ENCODE measurements around the gene ATP12A.

Gene ATP12A

DNA sequence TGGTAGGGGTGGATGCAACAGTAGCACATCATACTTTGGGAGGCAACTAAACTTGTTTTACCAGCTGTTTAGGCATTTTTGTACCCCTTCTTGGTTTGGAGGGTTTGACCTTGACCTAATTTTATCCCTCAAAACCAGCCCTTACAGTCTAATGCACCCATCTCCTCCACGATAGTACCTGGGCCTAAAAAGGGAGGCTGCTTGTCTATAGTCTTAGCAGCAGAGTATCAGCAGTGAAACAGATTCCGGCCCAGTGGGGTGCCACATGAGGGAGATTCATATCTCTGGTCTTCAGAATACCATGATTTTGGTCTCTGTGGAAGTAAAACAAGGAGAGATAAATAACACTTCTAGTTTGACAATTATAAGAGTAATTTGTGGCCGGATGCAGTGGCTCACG lies 39.5 kb upstream of the ATP12A start:
- Histone ChIP-seq H3K27me3 (replicated peaks; ENCODE audit: insufficient read depth, low read length) (no peaks in the 10 kb centered on the region), H3K4me1 (ENCODE audit: low read length) (no peaks in the 10 kb centered on the region)

DNA sequence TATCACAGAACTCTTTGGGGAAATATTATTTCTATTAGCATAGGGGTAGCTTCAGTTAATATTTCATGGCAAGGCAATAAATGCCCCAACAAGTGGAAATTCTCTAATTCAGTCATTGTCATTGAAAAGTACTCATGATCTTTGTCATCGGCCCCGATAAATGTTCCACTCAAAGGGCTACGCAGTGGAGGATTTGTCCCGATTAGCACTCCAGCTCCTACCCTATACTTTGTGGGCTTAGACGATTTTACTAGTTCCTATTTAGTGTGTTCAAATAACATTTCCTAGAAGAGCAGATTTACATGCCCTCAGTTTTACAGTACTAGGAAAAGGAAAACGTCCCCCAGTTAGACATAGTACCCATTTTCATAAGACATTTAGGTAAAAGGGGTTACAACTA lies 38.0 kb upstream of the ATP12A start:
- Histone ChIP-seq H3K27me3 (replicated peaks; ENCODE audit: insufficient read depth, low read length) (no peaks in the 10 kb centered on the region), H3F3A (ENCODE audit: insufficient read depth, low read length) (no peaks in the 10 kb centered on the region), H3K9me3 (replicated peaks; ENCODE audit: insufficient read depth, low read length) (no peaks in the 10 kb centered on the region), H3K9me2 (replicated peaks; ENCODE audit: insufficient read depth, low read length) (no peaks in the 10 kb centered on the region), H3K79me2 (ENCODE audit: low read length) (no peaks in the 10 kb centered on the region), H3K4me2 (ENCODE audit: low read depth, low read length) (no peak overlapping the region), H3K9ac (ENCODE audit: low read length) (no peak overlapping the region), H3K4me3 (ENCODE audit: low read length) (no peak overlapping the region), H3K27ac (ENCODE audit: low read length) (no peak overlapping the region), H3K4me1 (ENCODE audit: low read length) (no peaks in the 10 kb centered on the region), H4K20me1 (ENCODE audit: insufficient read depth, low read length) (no peaks in the 10 kb centered on the region), H3K36me3 (replicated peaks; ENCODE audit: insufficient read depth, low read length) (no peaks in the 10 kb centered on the region), H2AFZ (ENCODE audit: low read length) (no peak overlapping the region)
- no peak for DNase-seq
- TF ChIP-seq EZH2phosphoT487 (IDR thresholded peaks at IDR 0.05; ENCODE audit: low read length) (no peak), EZH2 (optimal IDR thresholded peaks at IDR 0.05; ENCODE audit: low read depth, low read length) (no peak)
- TF ChIP-seq, protein P1, sequence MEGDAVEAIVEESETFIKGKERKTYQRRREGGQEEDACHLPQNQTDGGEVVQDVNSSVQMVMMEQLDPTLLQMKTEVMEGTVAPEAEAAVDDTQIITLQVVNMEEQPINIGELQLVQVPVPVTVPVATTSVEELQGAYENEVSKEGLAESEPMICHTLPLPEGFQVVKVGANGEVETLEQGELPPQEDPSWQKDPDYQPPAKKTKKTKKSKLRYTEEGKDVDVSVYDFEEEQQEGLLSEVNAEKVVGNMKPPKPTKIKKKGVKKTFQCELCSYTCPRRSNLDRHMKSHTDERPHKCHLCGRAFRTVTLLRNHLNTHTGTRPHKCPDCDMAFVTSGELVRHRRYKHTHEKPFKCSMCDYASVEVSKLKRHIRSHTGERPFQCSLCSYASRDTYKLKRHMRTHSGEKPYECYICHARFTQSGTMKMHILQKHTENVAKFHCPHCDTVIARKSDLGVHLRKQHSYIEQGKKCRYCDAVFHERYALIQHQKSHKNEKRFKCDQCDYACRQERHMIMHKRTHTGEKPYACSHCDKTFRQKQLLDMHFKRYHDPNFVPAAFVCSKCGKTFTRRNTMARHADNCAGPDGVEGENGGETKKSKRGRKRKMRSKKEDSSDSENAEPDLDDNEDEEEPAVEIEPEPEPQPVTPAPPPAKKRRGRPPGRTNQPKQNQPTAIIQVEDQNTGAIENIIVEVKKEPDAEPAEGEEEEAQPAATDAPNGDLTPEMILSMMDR (IDR thresholded peaks at IDR 0.05; ENCODE audit: low read length): no peak

More for the DNA sequence above, 39.5 kb upstream of the ATP12A start:
- no peaks in the 10 kb centered on the region for H3K9me2 ChIP-seq (replicated peaks; ENCODE audit: insufficient read depth, low read length)
- no peaks in the 10 kb centered on the region for H4K20me1 ChIP-seq (ENCODE audit: insufficient read depth, low read length)
- no peaks in the 10 kb centered on the region for H3F3A ChIP-seq (ENCODE audit: insufficient read depth, low read length)
- no peak overlapping the region for H3K27ac ChIP-seq (ENCODE audit: low read length)
- DNase-seq: no peak
- H2AFZ ChIP-seq (ENCODE audit: low read length): no peak overlapping the region
- no peaks in the 10 kb centered on the region for H3K36me3 ChIP-seq (replicated peaks; ENCODE audit: insufficient read depth, low read length)
- H3K4me3 ChIP-seq (ENCODE audit: low read length): no peak overlapping the region
- H3K9ac ChIP-seq (ENCODE audit: low read length): no peak overlapping the region
- no peaks in the 10 kb centered on the region for H3K79me2 ChIP-seq (ENCODE audit: low read length)
- TF ChIP-seq, protein P1 (IDR thresholded peaks at IDR 0.05; ENCODE audit: low read length): no peak
- TF ChIP-seq EZH2 (optimal IDR thresholded peaks at IDR 0.05; ENCODE audit: low read depth, low read length): no peak
- TF ChIP-seq EZH2phosphoT487 (IDR thresholded peaks at IDR 0.05; ENCODE audit: low read length): no peak
- H3K9me3 ChIP-seq (replicated peaks; ENCODE audit: insufficient read depth, low read length): no peaks in the 10 kb centered on the region
- no peak overlapping the region for H3K4me2 ChIP-seq (ENCODE audit: low read depth, low read length)

GRCh38 chr13:24644036-24644435 lies 36.2 kb upstream of the ATP12A start:
- H3K79me2 ChIP-seq (ENCODE audit: low read length): no peaks in the 10 kb centered on the region
- H3K4me2 ChIP-seq (ENCODE audit: low read depth, low read length): no peak overlapping the region
- H3F3A ChIP-seq (ENCODE audit: insufficient read depth, low read length): no peaks in the 10 kb centered on the region
- H3K27me3 ChIP-seq (replicated peaks; ENCODE audit: insufficient read depth, low read length): no peaks in the 10 kb centered on the region
- H3K4me3 ChIP-seq (ENCODE audit: low read length): no peak overlapping the region
- no peaks in the 10 kb centered on the region for H4K20me1 ChIP-seq (ENCODE audit: insufficient read depth, low read length)
- H3K9me2 ChIP-seq (replicated peaks; ENCODE audit: insufficient read depth, low read length): no peaks in the 10 kb centered on the region
- H3K36me3 ChIP-seq (replicated peaks; ENCODE audit: insufficient read depth, low read length): no peaks in the 10 kb centered on the region
- no peak overlapping the region for H3K9ac ChIP-seq (ENCODE audit: low read length)
- H2AFZ ChIP-seq (ENCODE audit: low read length): no peak overlapping the region
- H3K9me3 ChIP-seq (replicated peaks; ENCODE audit: insufficient read depth, low read length): no peaks in the 10 kb centered on the region
- TF ChIP-seq EZH2phosphoT487 (IDR thresholded peaks at IDR 0.05; ENCODE audit: low read length): no peak
- TF ChIP-seq, protein P1 (IDR thresholded peaks at IDR 0.05; ENCODE audit: low read length): no peak
- TF ChIP-seq EZH2 (optimal IDR thresholded peaks at IDR 0.05; ENCODE audit: low read depth, low read length): no peak
- H3K4me1 ChIP-seq (ENCODE audit: low read length): no peaks in the 10 kb centered on the region
- H3K27ac ChIP-seq (ENCODE audit: low read length): no peak overlapping the region
- no peak for DNase-seq
